Heart left ventricle (tissue), 13 donors: ENCODE measurements around the gene TMUB2.
A peak's percentile ranks its signal among the peaks of the same experiment; 100 is the strongest.

Source experiments
- CTCF ChIP-seq, 12 donors: fragments of 200-600 bp; sonication (generic) in 4 of 12; IDR thresholded peaks; one replicate each; pipeline versions ENCODE4 v1.5.0 to v1.8.0; 2018 to 2022; ENCODE audit warnings: antibody characterized with exemption in 12 of 12, mild to moderate bottlenecking in 5 of 12
- POLR2A ChIP-seq, 2 donors: fragments of 450-650 bp; IDR thresholded peaks; one replicate each; pipeline ENCODE4 v1.6.1; 2017; ENCODE audit warnings: antibody characterized with exemption in 2 of 2, mild to moderate bottlenecking in 2 of 2, moderate library complexity in 2 of 2
- donor health status: ischemic (EF 13 %, LVEDD 7.1; RV severe dilation, severe dysfunction).
- donor health status: DM: no; HTN: yes; CAD: no.
- donor health status: DM: no; HTN: no; CAD: no.
- donor health status: ischemic (EF 25% LVEDD 6.9; RV normal size, moderate dysfunction).
- donor health status: ischemic (EF 25% LVEDD 5.7; RV mildly dilated, moderate dysfunction).
- donor health status: ischemic (EF 35%, LVEDD 5.7; RV mildly dilated, moderate dysfunction).
- donor health status: nonischemic (EF 11% LVEDD 7.7; RV severe dilation, severe dysfunction).
- donor health status: DM: yes; HTN: yes; CAD: no.
- donor health status: PGD.
- donor health status: ischemic (EF 29% LVEDD 5.4; RV normal size, mild dysfunction).
- donor health status: nonischemic (EF 23%, LVEDD 6.1; RV moderate dilation, normal function).

- peak in 1 of 12 donors; percentile 8 for TF ChIP-seq CTCF (IDR thresholded peaks at IDR 0.05)
- TF ChIP-seq POLR2A (IDR thresholded peaks at IDR 0.05) = no peak
These were observed 19.4 kb downstream of the TMUB2 start for GRCh38 chr17:44205962-44206824.
